Measurements from ENCODE around the gene C2orf92. TPM values are rescaled to one million over a fixed set of nuclear protein-coding genes. Genes with fewer than 3 reads are reported as not detected.

Gene C2orf92
- polyA plus RNA-seq, 4 donors: 7.1 to 26.6 (median 9.4) TPM

GRCh38 chr2:97724946-97725688 is 55.6 kb downstream of the C2orf92 start:
- no peak for DNase-seq (ENCODE audit: low read depth in 4 of 4, low spot score in 3 of 4)

- DNase-seq (ENCODE audit: low read depth in 4 of 4, low spot score in 3 of 4): no peak
Observed at GRCh38 chr2:97726261-97727064, 57.0 kb downstream of the C2orf92 start.

GRCh38 chr2:97727296-97727695 is 57.8 kb downstream of the C2orf92 start:
- DNase-seq (ENCODE audit: low read depth in 4 of 4, low spot score in 3 of 4): no peak

GRCh38 chr2:97728091-97728731 is 58.7 kb downstream of the C2orf92 start:
- DNase-seq (ENCODE audit: low read depth in 4 of 4, low spot score in 3 of 4): no peak

DNA sequence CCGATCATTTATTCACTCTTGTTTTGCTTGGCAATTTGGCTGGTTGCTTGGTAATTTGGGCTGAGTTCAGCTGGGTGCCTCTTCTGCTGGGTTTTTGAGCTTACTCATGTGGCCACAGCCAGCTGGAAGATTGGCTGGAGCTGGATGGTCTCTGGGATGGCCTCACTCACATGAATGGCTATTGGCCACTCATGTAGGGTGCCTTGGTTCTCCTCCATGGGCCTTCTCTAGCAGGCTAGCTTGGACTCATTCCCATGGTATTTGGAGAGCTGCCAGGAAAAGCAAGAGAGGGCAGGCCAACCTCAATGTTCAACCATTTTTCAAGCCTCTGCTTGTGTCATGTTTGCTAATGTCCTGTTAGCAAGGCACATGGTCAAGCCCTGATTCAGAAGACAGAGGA is 60.7 kb downstream of the C2orf92 start:
- DNase-seq (ENCODE audit: low read depth in 4 of 4, low spot score in 3 of 4): no peak

DNA sequence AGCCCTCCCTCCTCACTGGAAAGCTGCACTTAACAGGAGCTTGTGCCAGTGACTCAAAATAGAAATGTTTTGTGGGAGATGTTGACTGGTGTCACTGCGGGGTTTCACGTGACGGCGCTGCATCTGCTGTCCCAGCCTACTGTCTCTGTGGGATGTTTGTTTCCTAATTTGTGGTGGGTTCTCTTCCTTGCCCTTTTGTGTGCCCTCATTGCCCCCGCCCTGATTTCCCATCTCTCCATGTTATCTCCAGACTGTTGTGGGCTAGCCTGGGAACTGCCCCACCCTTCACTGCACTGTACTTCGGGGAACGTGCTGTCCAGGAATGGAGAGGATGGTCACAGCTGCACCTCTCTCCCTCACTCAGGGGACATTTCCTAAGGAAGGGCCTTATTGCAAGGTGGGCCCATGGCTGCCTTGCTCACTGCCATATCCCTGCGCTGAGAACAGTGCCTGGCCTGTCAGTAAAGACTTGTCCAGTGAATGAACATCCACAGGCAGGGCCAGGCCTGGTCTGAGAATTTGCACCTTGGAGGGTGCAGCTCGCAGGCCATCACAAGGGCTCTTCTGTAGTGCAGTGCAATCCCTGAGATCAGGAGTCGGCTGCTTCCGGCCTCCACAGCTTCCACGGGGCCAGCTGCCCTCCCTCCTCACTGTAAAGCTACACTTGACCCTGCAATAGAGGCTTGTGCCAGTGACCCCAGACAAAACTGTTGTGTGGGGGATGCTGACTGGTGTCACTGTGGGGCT is 61.9 kb downstream of the C2orf92 start:
- DNase-seq (ENCODE audit: low read depth in 4 of 4, low spot score in 3 of 4): no peak

GRCh38 chr2:97732436-97733340 is 63.2 kb downstream of the C2orf92 start:
- no peak for DNase-seq (ENCODE audit: low read depth in 4 of 4, low spot score in 3 of 4)

DNA sequence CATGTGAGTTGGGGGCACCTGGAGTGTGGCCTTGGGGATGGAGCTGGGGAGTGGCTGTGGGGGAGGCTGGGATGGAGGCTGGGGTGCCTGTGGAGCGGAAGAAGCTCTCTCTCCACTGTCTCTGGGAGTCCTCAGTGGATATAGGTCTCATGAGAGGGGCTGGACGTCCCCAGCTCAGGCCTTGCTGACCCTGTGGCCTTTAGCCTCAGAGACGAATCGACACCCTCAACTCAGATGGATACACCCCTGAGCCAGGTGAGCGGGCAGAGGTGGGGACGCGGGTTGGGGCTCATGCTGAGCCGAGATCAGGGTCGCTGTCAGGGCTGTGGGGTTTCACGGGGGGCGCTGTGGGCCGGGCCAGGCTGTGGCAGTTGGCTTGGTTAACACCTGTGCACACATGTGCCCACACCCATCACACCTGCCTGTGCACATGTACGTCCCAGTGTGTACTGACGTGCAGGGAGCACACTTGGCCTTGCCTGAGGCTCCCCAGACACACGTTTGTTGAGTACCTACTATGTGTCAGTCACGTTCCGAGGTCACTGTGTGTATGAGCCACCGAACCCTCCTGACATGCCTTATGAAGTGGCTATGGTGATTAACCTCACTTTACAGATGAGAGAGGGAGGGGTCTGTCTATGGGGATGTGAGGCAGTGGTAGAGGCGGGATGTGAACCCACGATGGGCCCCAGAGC is 64.0 kb downstream of the C2orf92 start:
- no peak for DNase-seq (ENCODE audit: low read depth in 4 of 4, low spot score in 3 of 4)

- DNase-seq (ENCODE audit: low read depth in 4 of 4, low spot score in 3 of 4): no peak
Observed at GRCh38 chr2:97734061-97735051, 64.8 kb downstream of the C2orf92 start.

DNA sequence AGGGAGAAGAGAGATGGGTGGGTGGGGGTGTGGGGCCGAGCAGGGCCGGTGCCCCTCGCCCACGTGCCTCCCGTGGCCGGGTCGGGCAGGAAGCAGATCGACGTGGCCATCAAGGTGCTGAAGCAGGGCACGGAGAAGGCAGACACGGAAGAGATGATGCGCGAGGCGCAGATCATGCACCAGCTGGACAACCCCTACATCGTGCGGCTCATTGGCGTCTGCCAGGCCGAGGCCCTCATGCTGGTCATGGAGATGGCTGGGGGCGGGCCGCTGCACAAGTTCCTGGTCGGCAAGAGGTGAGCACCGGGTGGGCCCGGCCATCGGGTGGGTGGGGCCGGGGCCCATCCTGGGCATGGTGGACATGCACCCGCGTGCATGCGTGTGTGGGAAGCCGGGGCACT is 65.6 kb downstream of the C2orf92 start:
- no peak for DNase-seq (ENCODE audit: low read depth in 4 of 4, low spot score in 3 of 4)

- no peak for DNase-seq (ENCODE audit: low read depth in 4 of 4, low spot score in 3 of 4)
Observed at GRCh38 chr2:97736185-97736584, 66.7 kb downstream of the C2orf92 start.

DNA sequence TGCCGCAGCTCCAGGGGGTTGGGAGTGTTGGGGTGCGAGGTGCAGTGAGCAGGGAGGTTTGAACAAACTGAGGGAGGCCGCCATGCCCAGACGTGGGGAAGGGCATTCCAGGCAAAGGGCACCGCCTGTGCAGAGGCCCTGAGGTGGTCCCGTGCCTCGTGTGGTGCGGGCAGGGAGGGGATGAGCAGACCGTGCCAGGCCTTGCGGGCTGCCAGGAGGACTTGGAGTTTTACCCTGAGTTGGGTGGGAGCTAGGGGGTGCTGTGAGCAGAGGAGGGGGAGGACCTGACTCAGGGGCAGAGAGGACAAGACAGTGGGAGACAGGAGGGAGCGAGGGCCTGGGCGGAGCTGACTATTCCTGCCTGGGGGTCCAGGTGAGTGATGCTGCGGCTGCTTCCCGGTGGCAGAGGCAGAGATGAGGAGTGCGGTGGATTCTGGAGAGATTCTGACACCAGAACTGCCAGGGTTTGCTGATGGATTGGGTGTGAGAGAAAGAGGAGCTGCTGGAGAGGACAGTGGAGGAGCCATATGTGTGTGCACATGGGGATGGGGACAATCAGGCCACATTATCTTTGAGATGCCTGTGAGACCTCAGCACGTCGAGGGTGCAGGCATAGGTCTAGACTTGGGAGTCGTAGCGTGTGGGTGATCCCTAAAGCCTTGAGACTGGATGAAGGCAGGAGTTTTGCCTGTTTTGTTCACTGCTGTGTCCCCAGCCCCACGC is 67.3 kb downstream of the C2orf92 start:
- DNase-seq (ENCODE audit: low read depth in 4 of 4, low spot score in 3 of 4): no peak

- DNase-seq (ENCODE audit: low read depth in 4 of 4, low spot score in 3 of 4): no peak
Observed at GRCh38 chr2:97737421-97738178, 68.1 kb downstream of the C2orf92 start.

DNA sequence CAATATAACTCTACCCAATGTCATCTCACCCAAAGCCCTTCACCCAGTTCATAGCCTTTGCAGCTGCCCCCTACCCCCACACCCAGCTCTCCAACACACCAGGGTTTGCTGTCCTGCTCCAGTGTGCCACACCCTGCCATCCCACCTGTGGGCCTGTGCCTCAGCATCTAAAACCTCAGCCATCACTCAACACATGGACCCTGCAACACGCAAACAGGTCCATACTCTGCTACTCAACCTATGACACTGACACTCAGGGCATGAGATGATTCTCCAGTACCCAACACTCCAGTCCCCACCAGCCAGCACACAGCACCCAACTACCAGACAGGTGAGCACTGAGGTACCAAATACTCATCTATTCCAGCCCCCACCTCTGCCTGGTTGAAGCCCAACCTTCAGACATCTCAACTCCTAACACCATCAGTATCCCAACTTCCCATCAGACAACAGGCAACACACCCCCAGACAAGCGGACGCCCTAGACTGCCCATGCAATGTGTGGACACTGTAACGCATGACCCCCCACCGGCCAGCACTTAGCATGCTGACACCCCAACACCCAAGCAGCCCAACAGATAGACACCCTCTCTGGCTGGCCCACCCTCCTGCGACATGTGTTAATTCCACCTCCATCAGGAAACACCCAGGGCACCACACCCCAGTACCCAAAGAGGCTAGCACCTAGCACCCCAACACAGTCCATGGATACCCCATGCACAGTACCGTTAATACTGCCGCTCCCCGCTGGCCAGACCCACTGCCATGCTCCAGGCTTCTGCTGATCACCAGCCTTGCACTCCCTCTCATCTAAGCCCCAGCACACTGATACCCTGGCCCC is 68.9 kb downstream of the C2orf92 start:
- no peak for DNase-seq (ENCODE audit: low read depth in 4 of 4, low spot score in 3 of 4)

DNA sequence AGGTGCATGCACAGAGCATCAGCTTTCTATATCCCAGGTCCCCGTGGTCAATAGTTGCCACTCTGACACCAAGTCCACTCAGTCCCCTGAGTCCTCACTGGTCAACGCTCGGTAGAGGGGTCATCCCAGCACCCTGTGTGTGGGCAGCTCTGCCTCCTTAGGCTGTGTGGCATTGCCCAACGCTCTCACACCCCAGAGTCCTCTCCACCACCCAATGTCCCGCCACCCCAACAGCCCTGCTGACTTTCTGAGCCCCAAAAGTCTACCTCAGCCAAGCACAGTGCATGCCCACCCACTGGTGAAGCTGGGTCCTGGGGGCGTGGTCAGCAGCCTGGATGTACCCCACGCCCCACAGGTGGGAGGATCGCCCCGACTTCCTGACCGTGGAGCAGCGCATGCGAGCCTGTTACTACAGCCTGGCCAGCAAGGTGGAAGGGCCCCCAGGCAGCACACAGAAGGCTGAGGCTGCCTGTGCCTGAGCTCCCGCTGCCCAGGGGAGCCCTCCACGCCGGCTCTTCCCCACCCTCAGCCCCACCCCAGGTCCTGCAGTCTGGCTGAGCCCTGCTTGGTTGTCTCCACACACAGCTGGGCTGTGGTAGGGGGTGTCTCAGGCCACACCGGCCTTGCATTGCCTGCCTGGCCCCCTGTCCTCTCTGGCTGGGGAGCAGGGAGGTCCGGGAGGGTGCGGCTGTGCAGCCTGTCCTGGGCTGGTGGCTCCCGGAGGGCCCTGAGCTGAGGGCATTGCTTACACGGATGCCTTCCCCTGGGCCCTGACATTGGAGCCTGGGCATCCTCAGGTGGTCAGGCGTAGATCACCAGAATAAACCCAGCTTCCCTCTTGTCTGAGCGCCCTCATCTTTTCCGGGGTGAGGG is 69.7 kb downstream of the C2orf92 start:
- DNase-seq (ENCODE audit: low read depth in 4 of 4, low spot score in 3 of 4): no peak
